ENCODE data around the gene BICDL1.
"Not testable (repeated sequence)": the region's sequence is repeated elsewhere in the genome, so short reads cannot be mapped to it uniquely, and the experiment has no call there.

The BICDL1 gene

GRCh38 chr12:120045367-120045766 is 56.3 kb downstream of the BICDL1 start:
- not testable (repeated sequence) for H3K27ac ChIP-seq

GRCh38 chr12:120047072-120047471 is 58.0 kb downstream of the BICDL1 start:
- H3K4me3 ChIP-seq, result no peak overlapping the region
- H3K27ac ChIP-seq, result no peak overlapping the region

More at GRCh38 chr12:120045367-120045766, 56.3 kb downstream of the BICDL1 start:
- H3K4me3 ChIP-seq, result not testable (repeated sequence)

- Histone ChIP-seq H3K27ac (peak overlapping the region in 1 of 21 experiments; percentile 51), H3K4me3 (no peak overlapping the region)
Observed at GRCh38 chr12:120048263-120048662, 59.2 kb downstream of the BICDL1 start.

- H3K4me3 ChIP-seq, result no peak overlapping the region
- H3K27ac ChIP-seq, result no peak overlapping the region
Observed at GRCh38 chr12:120049426-120049825, 60.4 kb downstream of the BICDL1 start.

GRCh38 chr12:120051535-120051934 is 62.5 kb downstream of the BICDL1 start:
- no peak overlapping the region for H3K27ac ChIP-seq
- H3K4me3 ChIP-seq, result no peak overlapping the region

- H3K4me3 ChIP-seq, result no peak overlapping the region
- H3K27ac ChIP-seq, result peak overlapping the region in 5 of 21 experiments; percentile 4 to 50 (median 22)
Observed at GRCh38 chr12:120054293-120054692, 65.3 kb downstream of the BICDL1 start.

GRCh38 chr12:120055231-120056000 is 66.4 kb downstream of the BICDL1 start:
- H3K27ac ChIP-seq, result peak overlapping the region in 12 of 21 experiments; percentile 5 to 54 (median 30)

GRCh38 chr12:120056739-120057138 is 67.7 kb downstream of the BICDL1 start:
- no peak overlapping the region for H3K4me3 ChIP-seq
- H3K27ac ChIP-seq, result peak overlapping the region in 3 of 21 experiments; percentile 22 to 54 (median 35)

More at GRCh38 chr12:120055231-120056000, 66.4 kb downstream of the BICDL1 start:
- no peak overlapping the region for H3K4me3 ChIP-seq

- Histone ChIP-seq H3K27ac (peak overlapping the region in 5 of 21 experiments; percentile 1 to 71 (median 19)), H3K4me3 (no peak overlapping the region)
Observed at GRCh38 chr12:120060196-120060595, 71.2 kb downstream of the BICDL1 start.

- peak overlapping the region in 8 of 21 experiments; percentile 9 to 71 (median 22) for H3K27ac ChIP-seq
- H3K4me3 ChIP-seq, result no peak overlapping the region
Observed at GRCh38 chr12:120060717-120061116, 71.7 kb downstream of the BICDL1 start.

GRCh38 chr12:120061575-120062214 is 72.7 kb downstream of the BICDL1 start:
- H3K27ac ChIP-seq, result peak overlapping the region in 2 of 21 experiments; percentile 52 to 64
- no peak overlapping the region for H3K4me3 ChIP-seq

- no peak overlapping the region for H3K4me3 ChIP-seq
- peak overlapping the region in 3 of 21 experiments; percentile 12 to 50 (median 19) for H3K27ac ChIP-seq
Observed at GRCh38 chr12:120062976-120063579, 74.0 kb downstream of the BICDL1 start.

- peak overlapping the region in 11 of 21 experiments; percentile 2 to 65 (median 28) for H3K27ac ChIP-seq
- no peak overlapping the region for H3K4me3 ChIP-seq
Observed at GRCh38 chr12:120064054-120064940, 75.3 kb downstream of the BICDL1 start.

- Histone ChIP-seq H3K4me3 (no peak overlapping the region), H3K27ac (peak overlapping the region in 4 of 21 experiments; percentile 13 to 65 (median 44))
Observed at GRCh38 chr12:120065472-120065871, 76.4 kb downstream of the BICDL1 start.

- Histone ChIP-seq H3K27ac (peak overlapping the region in 1 of 21 experiments; percentile 61), H3K4me3 (no peak overlapping the region)
Observed at GRCh38 chr12:120066341-120066740, 77.3 kb downstream of the BICDL1 start.

- Histone ChIP-seq H3K4me3 (no peak overlapping the region), H3K27ac (peak overlapping the region in 2 of 21 experiments; percentile 10 to 53)
Observed at GRCh38 chr12:120067084-120067869, 78.2 kb downstream of the BICDL1 start.

- peak overlapping the region in 1 of 21 experiments; percentile 53 for H3K27ac ChIP-seq
- H3K4me3 ChIP-seq, result no peak overlapping the region
Observed at GRCh38 chr12:120067901-120068300, 78.9 kb downstream of the BICDL1 start.

- no peak overlapping the region for H3K27ac ChIP-seq
- no peak overlapping the region for H3K4me3 ChIP-seq
Observed at GRCh38 chr12:120069278-120069677, 80.2 kb downstream of the BICDL1 start.

All from skin epidermis (tissue), 12 donors.